Colonic mucosa (tissue), 4 donors: ENCODE results near the gene HEYL. TPM values are rescaled to one million over a fixed set of nuclear protein-coding genes. Genes with fewer than 3 reads are reported as not detected.

Source experiments
- DNase-seq: peaks from one replicate; pipeline ENCODE4 v3.0.0-alpha.2; 2020
- H3K27ac ChIP-seq: fragments of 200-600 bp; one replicate; pipeline ENCODE4 v1.8.0; 2021
- H3K27me3 ChIP-seq: fragments of 200-600 bp; one replicate; pipeline ENCODE4 v1.8.0; 2021
- H3K36me3 ChIP-seq: fragments of 200-600 bp; one replicate; pipeline ENCODE4 v1.8.0; 2021
- H3K4me1 ChIP-seq: fragments of 200-600 bp; one replicate; pipeline ENCODE4 v1.8.0; 2021; ENCODE audit warnings: mild to moderate bottlenecking
- H3K4me3 ChIP-seq: fragments of 200-600 bp; one replicate; pipeline ENCODE4 v1.8.0; 2021
- H3K9ac ChIP-seq, 2 donors: one replicate each; pipeline ENCODE4 v1.7.0; 2013; ENCODE audit warnings: control low read depth in 2 of 2, low read depth in 2 of 2, low read length in 2 of 2
- H3K9me3 ChIP-seq: fragments of 200-600 bp; one replicate; pipeline ENCODE4 v1.8.0; 2021
- intact Hi-C: fragments of 100-400 bp; cut with DNase I; formaldehyde crosslinking; loops from one replicate; pipeline ENCODE4 v1.14.1; 2022
- total RNA-seq, 2 donors: library from RNA; stranded (reverse); fragmentation: NEBNext Ultra II Directional in 1 of 2; extraction: Animal tissue kit (Norgen Biotek cat#: 25700) in 1 of 2; gene quantifications; one replicate each; pipeline ENCODE4 v1.2.1, GENCODE V29; 2021
- TF ChIP-seq, protein P1 (sequence below): fragments of 200-600 bp; IDR thresholded peaks from one replicate; pipeline ENCODE4 v1.8.0; 2022; ENCODE audit warnings: antibody characterized with exemption, mild to moderate bottlenecking
- donor health status: healthy.
- donor health status: DM: no; HTN: no; CAD: no.
- donor health status: DM: no; HTN: no; CAD: no.

HEYL gene
- total RNA-seq, 2 donors from 2014 or later, result 0.91 to 2.4 TPM

DNA sequence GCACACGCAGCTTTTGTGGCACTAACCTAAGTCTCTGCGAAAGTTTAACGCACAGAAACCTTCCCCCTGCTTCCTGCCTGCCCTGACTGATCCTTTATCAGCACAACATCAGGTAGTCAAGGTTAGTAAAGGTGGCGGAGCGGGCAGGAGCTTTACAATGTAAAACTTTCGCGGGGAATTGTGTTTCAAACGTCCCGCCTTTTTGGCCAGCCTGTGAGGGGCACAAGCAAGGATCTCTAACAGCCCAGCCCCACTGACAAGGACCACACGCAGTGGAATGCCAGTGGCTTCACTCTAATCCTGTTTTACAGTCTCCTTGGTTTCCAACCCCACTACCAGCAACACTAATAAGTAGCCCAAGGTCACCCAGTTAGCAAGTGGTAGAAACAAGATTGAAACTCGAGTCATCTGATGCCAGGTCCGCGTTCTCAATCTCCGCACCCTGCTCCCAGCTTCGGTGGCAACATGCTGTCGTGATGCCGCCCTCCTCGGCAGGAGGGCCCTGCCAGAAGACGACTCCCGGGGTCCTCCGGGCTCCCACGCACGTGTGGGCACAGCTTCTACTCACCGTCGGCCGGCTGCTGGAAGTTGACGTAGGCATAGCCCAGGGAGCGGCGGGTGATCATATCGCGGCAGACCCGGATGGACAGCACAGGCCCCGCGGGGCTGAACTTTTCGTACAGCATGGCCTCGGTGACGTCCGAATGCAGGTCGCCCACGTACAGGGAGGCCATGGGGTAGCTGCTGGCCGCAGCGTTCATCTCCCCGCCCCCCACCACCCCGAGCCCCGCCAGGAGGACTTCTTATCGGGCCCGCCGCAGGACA is 64.0 kb downstream of the HEYL start:
- Histone ChIP-seq H3K27me3 (no peaks in the 10 kb centered on the region), H3K4me3 (peak overlapping the region; percentile 84), H3K9me3 (no peaks in the 10 kb centered on the region), H3K36me3 (peaks cover 8% of the 10 kb centered on the region), H3K27ac (peak overlapping the region; percentile 69), H3K9ac (peak overlapping the region; percentile 76 to 85), H3K4me1 (peaks cover 20% of the 10 kb centered on the region)
- intact Hi-C loops, result no loop called here
- TF ChIP-seq, protein P1, sequence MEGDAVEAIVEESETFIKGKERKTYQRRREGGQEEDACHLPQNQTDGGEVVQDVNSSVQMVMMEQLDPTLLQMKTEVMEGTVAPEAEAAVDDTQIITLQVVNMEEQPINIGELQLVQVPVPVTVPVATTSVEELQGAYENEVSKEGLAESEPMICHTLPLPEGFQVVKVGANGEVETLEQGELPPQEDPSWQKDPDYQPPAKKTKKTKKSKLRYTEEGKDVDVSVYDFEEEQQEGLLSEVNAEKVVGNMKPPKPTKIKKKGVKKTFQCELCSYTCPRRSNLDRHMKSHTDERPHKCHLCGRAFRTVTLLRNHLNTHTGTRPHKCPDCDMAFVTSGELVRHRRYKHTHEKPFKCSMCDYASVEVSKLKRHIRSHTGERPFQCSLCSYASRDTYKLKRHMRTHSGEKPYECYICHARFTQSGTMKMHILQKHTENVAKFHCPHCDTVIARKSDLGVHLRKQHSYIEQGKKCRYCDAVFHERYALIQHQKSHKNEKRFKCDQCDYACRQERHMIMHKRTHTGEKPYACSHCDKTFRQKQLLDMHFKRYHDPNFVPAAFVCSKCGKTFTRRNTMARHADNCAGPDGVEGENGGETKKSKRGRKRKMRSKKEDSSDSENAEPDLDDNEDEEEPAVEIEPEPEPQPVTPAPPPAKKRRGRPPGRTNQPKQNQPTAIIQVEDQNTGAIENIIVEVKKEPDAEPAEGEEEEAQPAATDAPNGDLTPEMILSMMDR, result no peak
- DNase-seq, result peak; percentile 58

DNA sequence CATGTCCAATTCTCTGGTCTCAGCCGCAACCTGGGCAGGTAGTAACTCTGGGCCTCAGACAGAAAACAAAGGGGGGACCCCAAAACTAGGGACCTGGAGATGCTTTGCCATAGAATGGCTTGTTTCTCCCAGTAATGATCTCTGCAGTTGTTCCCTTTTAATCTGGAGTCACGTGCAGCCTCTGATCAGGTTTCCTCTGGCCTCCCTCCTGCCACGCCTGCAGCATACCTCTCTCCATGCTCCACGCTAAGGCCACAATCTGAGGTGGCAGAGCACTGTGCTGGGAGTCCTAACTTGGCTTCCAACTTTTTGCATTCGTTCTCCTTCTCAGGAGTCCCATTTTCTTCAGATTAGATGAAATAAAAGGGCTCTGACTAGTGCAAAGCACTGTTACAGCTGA is 64.8 kb downstream of the HEYL start:
- intact Hi-C loops, result no loop called here

More for the DNA sequence above, 64.8 kb downstream of the HEYL start:
- H3K4me1 ChIP-seq, result peaks cover 20% of the 10 kb centered on the region
- DNase-seq, result peak; percentile 52
- H3K9ac ChIP-seq, result peak overlapping the region; percentile 27 to 76
- peak overlapping the region; percentile 84 for H3K4me3 ChIP-seq
- TF ChIP-seq, protein P1, result no peak
- peaks cover 8% of the 10 kb centered on the region for H3K36me3 ChIP-seq
- H3K27ac ChIP-seq, result peak overlapping the region; percentile 48
- no peaks in the 10 kb centered on the region for H3K9me3 ChIP-seq
- H3K27me3 ChIP-seq, result no peaks in the 10 kb centered on the region

Other genes starting within 250 kb of the HEYL start
- gene BMP8A, start 148.0 kb downstream of the HEYL start, total RNA-seq, result 1 to 10 TPM; 1.1 to 1.4 TPM
- 100 to 1,000 TPM; 109 to 144 TPM for gene PABPC4, start 62.9 kb downstream of the HEYL start, total RNA-seq
- not detected for gene NT5C1A, start 32.5 kb upstream of the HEYL start, total RNA-seq
- gene HPCAL4, start 51.8 kb upstream of the HEYL start, total RNA-seq, result under 1 TPM; 0.07 to 0.16 TPM
- gene PPIE, start 99.2 kb upstream of the HEYL start, total RNA-seq, result 10 to 100 TPM; 34.7 to 42.6 TPM
- 1 to 10 TPM in 1 of 2 donors, under 1 TPM in 1; 0.77 to 1.2 TPM for gene OXCT2, start 131.7 kb upstream of the HEYL start, total RNA-seq
- 1 to 10 TPM; 4.9 TPM for gene BMP8B, start 149.2 kb upstream of the HEYL start, total RNA-seq
- 10 to 100 TPM; 15.2 to 18.1 TPM for gene TRIT1, start 243.9 kb upstream of the HEYL start, total RNA-seq